A549 treated with CORT108297 at 1 μM for 4 hours (cell line): ENCODE measurements around the gene ANKRD49. TPM values are rescaled to one million over a fixed set of nuclear protein-coding genes. Genes with fewer than 3 reads are reported as not detected.

Source experiments
- total RNA-seq: library from RNA; stranded (reverse); fragments of 200-300 nt; extraction: Qiagen RNA extraction; gene quantifications from 5 replicates; pipeline ENCODE4 v1.2.3, GENCODE V29; 2022

Gene ANKRD49
- total RNA-seq: 6.3 to 7.9 TPM (median 6.6 TPM) in 5 replicates

GRCh38 chr11:94493281-94494125 is at the start of gene ANKRD49, which contains the start of gene MRE11:
ANKRD49 (plus strand) TSS chr11:94493984; CDS start chr11:94496694, 2,710 bp downstream.
MRE11 (minus strand) TSS chr11:94493844; CDS start chr11:94492801, 1,043 bp downstream.

GRCh38 chr11:94511932-94512781 is 18.4 kb downstream of the ANKRD49 start, which contains the start of gene C11orf97:
C11orf97 (plus strand) TSS chr11:94512461; CDS start chr11:94512529, 68 bp downstream.

GRCh38 chr11:94543695-94544645 is 50.2 kb downstream of the ANKRD49 start, which contains the start of gene FUT4:
FUT4 (plus strand) TSS chr11:94543921; CDS start chr11:94544134, 213 bp downstream.

Other genes starting within 250 kb of the ANKRD49 start
- not detected in 5 replicates for gene IZUMO1R, start 189.4 kb upstream of the ANKRD49 start, total RNA-seq
- 0.03 to 0.08 TPM (median 0.05 TPM) in 5 replicates for gene GPR83, start 92.6 kb upstream of the ANKRD49 start, total RNA-seq
- gene MRE11, start 140 bp upstream of the ANKRD49 start, total RNA-seq: 12.5 to 20.3 TPM (median 15.1 TPM) in 5 replicates
- gene C11orf97, start 18.5 kb downstream of the ANKRD49 start, total RNA-seq: not detected in 5 replicates
- gene FUT4, start 49.9 kb downstream of the ANKRD49 start, total RNA-seq: 2.2 to 2.9 TPM (median 2.6 TPM) in 5 replicates
- 0.07 to 0.47 TPM (median 0.15 TPM) in 5 replicates for gene PIWIL4, start 73.4 kb downstream of the ANKRD49 start, total RNA-seq